MM.1S (cell line): ENCODE results near the gene PSTPIP2.

ENCODE experiments used
- EZH2 ChIP-seq: fragments of 300-600 bp; sonication (generic); optimal IDR thresholded peaks from 2 replicates; pipeline ENCODE3; 2017; ENCODE audit warnings: low read depth, mild to moderate bottlenecking, antibody characterized with exemption, low read length, mixed read lengths
- TF ChIP-seq, protein P1 (sequence below): fragments of 300-600 bp; sonication (generic); IDR thresholded peaks from 2 replicates; pipeline ENCODE4 v1.5.1; 2016; ENCODE audit warnings: antibody characterized with exemption, low read length, mixed read lengths

DNA sequence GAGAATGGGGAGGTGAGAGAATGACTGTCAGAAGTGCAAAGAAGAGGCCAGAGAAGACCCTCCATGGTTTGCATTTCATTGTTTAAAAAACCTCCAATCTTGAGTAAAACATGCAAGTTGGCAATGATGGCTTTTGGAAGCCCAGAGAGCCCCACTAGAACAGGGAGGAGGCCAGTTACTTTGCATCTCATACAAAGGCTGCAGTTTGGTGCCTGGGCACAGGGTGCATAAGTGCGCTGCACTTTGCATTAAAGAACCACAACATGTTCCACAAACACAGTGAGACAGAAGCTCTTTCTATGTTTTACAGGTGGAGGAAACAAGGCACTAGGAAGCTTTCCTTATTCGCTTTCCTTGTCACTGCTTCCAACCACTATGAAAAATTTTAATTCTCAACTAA is 25.4 kb downstream of the PSTPIP2 start:
- TF ChIP-seq, protein P1, sequence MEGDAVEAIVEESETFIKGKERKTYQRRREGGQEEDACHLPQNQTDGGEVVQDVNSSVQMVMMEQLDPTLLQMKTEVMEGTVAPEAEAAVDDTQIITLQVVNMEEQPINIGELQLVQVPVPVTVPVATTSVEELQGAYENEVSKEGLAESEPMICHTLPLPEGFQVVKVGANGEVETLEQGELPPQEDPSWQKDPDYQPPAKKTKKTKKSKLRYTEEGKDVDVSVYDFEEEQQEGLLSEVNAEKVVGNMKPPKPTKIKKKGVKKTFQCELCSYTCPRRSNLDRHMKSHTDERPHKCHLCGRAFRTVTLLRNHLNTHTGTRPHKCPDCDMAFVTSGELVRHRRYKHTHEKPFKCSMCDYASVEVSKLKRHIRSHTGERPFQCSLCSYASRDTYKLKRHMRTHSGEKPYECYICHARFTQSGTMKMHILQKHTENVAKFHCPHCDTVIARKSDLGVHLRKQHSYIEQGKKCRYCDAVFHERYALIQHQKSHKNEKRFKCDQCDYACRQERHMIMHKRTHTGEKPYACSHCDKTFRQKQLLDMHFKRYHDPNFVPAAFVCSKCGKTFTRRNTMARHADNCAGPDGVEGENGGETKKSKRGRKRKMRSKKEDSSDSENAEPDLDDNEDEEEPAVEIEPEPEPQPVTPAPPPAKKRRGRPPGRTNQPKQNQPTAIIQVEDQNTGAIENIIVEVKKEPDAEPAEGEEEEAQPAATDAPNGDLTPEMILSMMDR, result no peak
- no peak for TF ChIP-seq EZH2
